Karpas-422 (cell line): ENCODE data around the gene NHERF2. TPM values are rescaled to one million over a fixed set of nuclear protein-coding genes. Genes with fewer than 3 reads are reported as not detected.

ENCODE experiments used
- DNase-seq: peaks from one replicate; pipeline ENCODE4 v3.0.0-alpha.2; 2015
- H2AFZ ChIP-seq: fragments of 200-600 bp; sonication (generic); 2 replicates; pipeline ENCODE4 v1.6.1; 2014; ENCODE audit warnings: antibody characterized with exemption, low read length, mixed read lengths
- H3K27ac ChIP-seq: fragments of 200-600 bp; sonication (generic); 2 replicates; pipeline ENCODE4 v1.5.1; 2014; ENCODE audit warnings: mild to moderate bottlenecking, low read length, moderate library complexity
- H3K27me3 ChIP-seq: fragments of 200-600 bp; sonication (generic); 2 replicates; pipeline ENCODE4 v1.6.1; 2014; ENCODE audit warnings: low read length, mixed read lengths
- H3K36me3 ChIP-seq: fragments of 200-600 bp; sonication (generic); 2 replicates; pipeline ENCODE4 v1.6.1; 2014; ENCODE audit warnings: low read length, mixed read lengths; ENCODE audit not compliant: insufficient read depth
- H3K4me1 ChIP-seq: fragments of 200-600 bp; sonication (generic); 2 replicates; pipeline ENCODE4 v1.6.1; 2014; ENCODE audit warnings: mild to moderate bottlenecking, low read length, mixed read lengths
- H3K4me2 ChIP-seq: fragments of 200-600 bp; sonication (generic); 2 replicates; pipeline ENCODE4 v1.6.1; 2014; ENCODE audit warnings: low read length, low read depth, mild to moderate bottlenecking; ENCODE audit not compliant: poor library complexity, severe bottlenecking
- H3K4me3 ChIP-seq: fragments of 200-600 bp; sonication (generic); 2 replicates; pipeline ENCODE4 v1.5.1; 2014; ENCODE audit warnings: mild to moderate bottlenecking, antibody characterized with exemption, low read length, mixed read lengths
- H3K79me2 ChIP-seq: fragments of 200-600 bp; sonication (generic); 2 replicates; pipeline ENCODE4 v1.6.1; 2014; ENCODE audit warnings: mild to moderate bottlenecking, low read length, mixed read lengths
- H3K9ac ChIP-seq: fragments of 200-600 bp; sonication (generic); 2 replicates; pipeline ENCODE4 v1.6.0; 2014; ENCODE audit warnings: low read length
- H3K9me2 ChIP-seq: fragments of 200-600 bp; sonication (generic), shearing (Covaris generic); replicated peaks from 2 replicates; pipeline ENCODE4 v1.6.0; 2014; ENCODE audit warnings: mild to moderate bottlenecking, low read length, moderate library complexity; ENCODE audit not compliant: insufficient read depth
- H3K9me3 ChIP-seq: fragments of 300-700, 200-600 bp; sonication (generic); 2 replicates; pipeline ENCODE4 v1.6.1; 2014; ENCODE audit warnings: low read length, mixed read lengths
- H4K20me1 ChIP-seq: fragments of 200-600 bp; sonication (generic); 2 replicates; pipeline ENCODE4 v1.6.1; 2014; ENCODE audit warnings: mild to moderate bottlenecking, antibody characterized with exemption, low read length, low read depth; ENCODE audit not compliant: insufficient read depth
- total RNA-seq: library from RNA; depleted of rRNA; stranded (reverse); fragments of >200 nt; shearing (Covaris generic); gene quantifications from 2 replicates; pipeline ENCODE4 v1.2.3, GENCODE V29; 2014; ENCODE audit warnings: low replicate concordance

The NHERF2 gene
- total RNA-seq, 1 experiment from 2014 or later, result not detected

DNA sequence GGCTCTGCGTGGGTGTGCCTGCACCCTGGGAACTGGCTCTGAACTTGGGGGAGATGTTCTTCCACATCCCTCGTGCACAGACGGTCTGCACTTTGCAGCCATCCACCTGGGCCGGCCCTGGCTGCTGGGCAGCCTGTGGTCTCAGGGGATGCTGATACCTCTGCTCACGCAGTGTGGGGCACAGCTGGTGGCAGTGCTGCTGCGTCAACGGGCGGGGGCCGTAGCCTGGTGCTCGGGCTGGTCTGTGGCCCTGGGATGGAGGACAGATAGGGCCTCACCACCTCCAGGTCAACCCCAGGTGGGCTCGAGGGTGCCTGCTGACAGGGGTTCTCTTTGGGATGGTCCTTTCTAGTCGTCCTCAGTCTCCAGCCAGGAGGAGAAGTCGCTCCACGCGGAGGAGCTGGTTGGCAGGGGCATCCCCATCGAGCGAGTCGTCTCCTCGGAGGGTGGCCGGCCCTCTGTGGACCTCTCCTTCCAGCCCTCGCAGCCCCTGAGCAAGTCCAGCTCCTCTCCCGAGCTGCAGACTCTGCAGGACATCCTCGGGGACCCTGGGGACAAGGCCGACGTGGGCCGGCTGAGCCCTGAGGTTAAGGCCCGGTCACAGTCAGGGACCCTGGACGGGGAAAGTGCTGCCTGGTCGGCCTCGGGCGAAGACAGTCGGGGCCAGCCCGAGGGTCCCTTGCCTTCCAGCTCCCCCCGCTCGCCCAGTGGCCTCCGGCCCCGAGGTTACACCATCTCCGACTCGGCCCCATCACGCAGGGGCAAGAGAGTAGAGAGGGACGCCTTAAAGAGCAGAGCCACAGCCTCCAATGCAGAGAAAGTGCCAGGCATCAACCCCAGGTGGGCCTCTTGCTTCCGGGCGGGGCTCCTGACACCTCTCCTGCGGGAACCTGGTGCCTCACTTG is 57.4 kb downstream of the NHERF2 start:
- H3K79me2 ChIP-seq, result no peaks in the 10 kb centered on the region
- H3K9ac ChIP-seq, result no peak overlapping the region
- no peak overlapping the region for H3K4me2 ChIP-seq
- H3K27ac ChIP-seq, result no peak overlapping the region
- no peaks in the 10 kb centered on the region for H3K9me2 ChIP-seq
- peaks cover 24% of the 10 kb centered on the region for H3K4me1 ChIP-seq
- no peak overlapping the region for H2AFZ ChIP-seq
- no peaks in the 10 kb centered on the region for H3K9me3 ChIP-seq
- H3K27me3 ChIP-seq, result no peaks in the 10 kb centered on the region
- no peak for DNase-seq
- no peaks in the 10 kb centered on the region for H3K36me3 ChIP-seq
- peaks cover 6% of the 10 kb centered on the region; the same call in 1 of the 2 replicates for H4K20me1 ChIP-seq
- H3K4me3 ChIP-seq, result no peak overlapping the region

DNA sequence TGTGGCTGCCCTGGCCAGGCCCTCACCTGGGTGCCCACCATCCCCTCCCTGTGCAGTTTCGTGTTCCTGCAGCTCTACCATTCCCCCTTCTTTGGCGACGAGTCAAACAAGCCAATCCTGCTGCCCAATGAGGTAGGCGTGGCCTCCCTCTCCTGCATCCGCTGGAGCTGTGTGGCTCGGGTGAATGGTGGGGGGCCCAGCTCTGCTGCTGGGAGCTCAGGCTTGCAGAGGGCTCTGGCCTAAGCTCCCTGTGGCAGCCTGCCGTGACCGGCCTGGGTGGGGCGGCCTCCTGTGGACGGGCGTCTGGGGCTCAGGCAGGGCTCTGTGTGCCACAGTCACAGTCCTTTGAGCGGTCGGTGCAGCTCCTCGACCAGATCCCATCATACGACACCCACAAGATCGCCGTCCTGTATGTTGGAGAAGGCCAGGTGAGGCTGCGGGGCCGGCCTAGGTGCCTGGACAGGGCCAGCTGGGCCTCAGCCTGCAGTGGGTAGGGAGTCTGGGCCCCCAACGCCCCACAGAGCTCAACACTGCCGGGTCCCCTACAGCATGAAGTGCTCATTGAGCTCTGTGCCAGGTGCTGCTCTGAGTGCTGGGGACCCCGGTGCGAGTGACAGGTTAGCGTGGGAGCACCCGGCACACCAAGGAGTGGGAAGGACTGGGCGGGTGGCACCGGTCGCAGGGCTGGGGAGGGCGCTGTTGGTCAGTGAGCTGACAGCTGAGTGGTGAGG is 58.4 kb downstream of the NHERF2 start:
- peaks cover 24% of the 10 kb centered on the region for H3K4me1 ChIP-seq
- H3K4me2 ChIP-seq, result no peak overlapping the region
- no peaks in the 10 kb centered on the region for H3K36me3 ChIP-seq
- no peaks in the 10 kb centered on the region for H3K27me3 ChIP-seq
- H4K20me1 ChIP-seq, result peaks cover 6% of the 10 kb centered on the region; the same call in 1 of the 2 replicates
- H2AFZ ChIP-seq, result no peak overlapping the region
- no peaks in the 10 kb centered on the region for H3K79me2 ChIP-seq
- DNase-seq, result no peak
- H3K9ac ChIP-seq, result no peak overlapping the region
- H3K9me2 ChIP-seq, result no peaks in the 10 kb centered on the region
- H3K27ac ChIP-seq, result no peak overlapping the region
- H3K9me3 ChIP-seq, result no peaks in the 10 kb centered on the region
- no peak overlapping the region for H3K4me3 ChIP-seq

DNA sequence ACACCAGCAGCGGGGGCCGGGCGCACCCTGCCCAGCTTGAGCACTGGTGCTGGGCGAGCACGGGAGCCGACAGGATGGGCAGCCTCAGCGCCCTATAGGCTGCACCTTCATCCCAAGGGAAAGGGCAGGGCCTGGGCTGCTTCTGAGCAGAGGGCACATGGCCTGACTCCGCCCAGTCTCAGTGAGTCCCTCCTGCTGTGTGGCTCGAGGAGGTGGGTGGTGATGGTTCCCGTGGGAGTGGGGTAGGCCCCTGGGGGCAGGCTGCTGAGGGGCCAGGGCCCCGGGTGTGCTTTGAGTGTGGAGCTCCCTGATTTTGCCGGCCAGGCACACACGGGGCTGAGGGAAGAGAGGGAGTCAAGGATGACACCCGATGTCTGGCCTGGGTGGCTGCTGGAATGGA is 59.0 kb downstream of the NHERF2 start:
- Histone ChIP-seq H3K4me3 (no peak overlapping the region), H3K9ac (peak overlapping the region; percentile 24; the same call in 1 of the 2 replicates), H3K4me2 (peak overlapping the region; percentile 19), H3K27ac (no peak overlapping the region), H3K27me3 (no peaks in the 10 kb centered on the region), H4K20me1 (peaks cover 6% of the 10 kb centered on the region; the same call in 1 of the 2 replicates), H3K79me2 (no peaks in the 10 kb centered on the region), H2AFZ (no peak overlapping the region), H3K9me2 (no peaks in the 10 kb centered on the region), H3K9me3 (no peaks in the 10 kb centered on the region), H3K36me3 (0 out of 2 replicates have a peak, but pooled peaks cover 3% of the 10 kb centered on the region), H3K4me1 (peaks cover 24% of the 10 kb centered on the region)
- DNase-seq, result peak; percentile 81

DNA sequence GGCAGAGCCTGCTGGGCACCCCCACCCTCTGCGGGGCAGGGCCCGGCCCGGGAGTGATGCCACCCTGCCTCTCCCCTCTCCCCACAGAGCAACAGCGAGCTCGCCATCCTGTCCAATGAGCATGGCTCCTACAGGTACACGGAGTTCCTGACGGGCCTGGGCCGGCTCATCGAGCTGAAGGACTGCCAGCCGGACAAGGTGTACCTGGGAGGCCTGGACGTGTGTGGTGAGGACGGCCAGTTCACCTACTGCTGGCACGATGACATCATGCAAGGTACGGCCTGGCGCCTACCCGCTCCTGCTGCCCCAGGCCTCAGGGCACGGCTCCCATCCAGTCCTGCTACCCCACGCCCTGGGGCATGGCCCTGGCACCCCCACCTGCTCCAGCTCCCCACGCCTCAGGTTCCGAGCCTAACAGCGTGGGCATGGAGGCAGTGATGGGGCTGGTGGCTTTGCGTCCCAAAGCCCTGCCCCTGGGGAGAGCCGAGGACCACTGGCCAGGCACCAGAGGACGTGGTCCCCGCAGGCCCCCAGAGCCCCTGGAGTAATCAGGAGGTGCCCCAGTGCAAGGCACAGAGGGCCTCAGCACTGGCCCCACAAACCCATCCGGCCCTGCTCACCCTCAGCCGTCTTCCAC is 59.5 kb downstream of the NHERF2 start:
- Histone ChIP-seq H3K36me3 (0 out of 2 replicates have a peak, but pooled peaks cover 4% of the 10 kb centered on the region), H3K4me1 (peaks cover 24% of the 10 kb centered on the region), H3K4me2 (peak overlapping the region; percentile 19), H2AFZ (no peak overlapping the region), H4K20me1 (peaks cover 6% of the 10 kb centered on the region; the same call in 1 of the 2 replicates), H3K4me3 (no peak overlapping the region), H3K9me2 (no peaks in the 10 kb centered on the region), H3K9me3 (no peaks in the 10 kb centered on the region), H3K27me3 (no peaks in the 10 kb centered on the region), H3K27ac (no peak overlapping the region), H3K79me2 (no peaks in the 10 kb centered on the region), H3K9ac (peak overlapping the region; percentile 24; the same call in 1 of the 2 replicates)
- DNase-seq, result no peak

DNA sequence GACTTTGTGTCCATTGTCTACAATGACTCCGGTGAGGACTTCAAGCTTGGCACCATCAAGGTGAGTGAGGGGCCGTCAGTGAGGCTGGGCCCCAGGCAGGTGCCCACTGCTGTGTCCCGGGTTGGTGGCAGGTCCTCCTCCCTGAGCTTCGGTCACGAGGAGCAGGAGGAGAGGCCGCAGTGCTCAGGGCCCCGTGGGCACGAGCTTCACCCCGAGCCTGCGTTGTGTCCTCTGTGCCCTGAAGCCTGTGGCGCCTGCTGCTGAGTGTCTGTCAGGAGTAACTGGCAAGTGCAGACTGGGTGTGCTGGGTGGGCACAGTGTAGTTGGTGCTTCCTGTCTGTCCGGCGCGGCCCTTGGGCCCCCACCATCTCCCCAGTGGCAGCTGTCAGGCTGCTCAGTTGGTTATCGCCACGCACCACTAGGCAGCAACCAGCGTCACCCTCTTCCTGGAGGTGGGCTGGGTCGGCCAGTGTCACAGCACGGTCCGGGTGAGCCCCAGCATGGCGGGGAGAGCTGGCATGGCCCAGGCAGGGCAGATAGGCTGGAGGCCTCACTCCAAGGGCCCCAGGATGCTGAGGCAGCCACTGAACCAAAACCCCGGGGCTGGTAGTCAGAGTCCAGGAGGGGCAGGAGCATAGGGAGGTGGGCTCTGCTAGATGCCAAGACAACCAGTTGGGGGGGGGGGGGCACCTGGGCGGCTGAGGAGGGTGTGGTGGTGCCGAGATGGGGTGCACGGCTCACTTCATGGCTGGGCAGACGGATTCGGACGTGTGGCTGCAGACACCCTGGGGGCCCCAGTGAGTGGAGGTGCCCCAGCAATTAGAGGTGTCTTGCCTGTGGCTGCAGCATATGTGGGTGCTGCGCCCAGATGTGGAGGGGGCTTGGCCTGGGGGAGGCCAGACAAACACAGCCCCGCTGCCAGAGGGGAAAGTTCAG is 60.4 kb downstream of the NHERF2 start:
- peaks cover 6% of the 10 kb centered on the region; the same call in 1 of the 2 replicates for H4K20me1 ChIP-seq
- no peaks in the 10 kb centered on the region for H3K27me3 ChIP-seq
- peaks cover 24% of the 10 kb centered on the region for H3K4me1 ChIP-seq
- H3K36me3 ChIP-seq, result 0 out of 2 replicates have a peak, but pooled peaks cover 4% of the 10 kb centered on the region
- H3K4me2 ChIP-seq, result no peak overlapping the region
- no peak overlapping the region; the same call in 1 of the 2 replicates for H3K9ac ChIP-seq
- H3K79me2 ChIP-seq, result no peaks in the 10 kb centered on the region
- no peak overlapping the region for H3K27ac ChIP-seq
- H2AFZ ChIP-seq, result no peak overlapping the region
- no peak overlapping the region for H3K4me3 ChIP-seq
- peak; percentile 71 for DNase-seq
- H3K9me2 ChIP-seq, result no peaks in the 10 kb centered on the region
- no peaks in the 10 kb centered on the region for H3K9me3 ChIP-seq

DNA sequence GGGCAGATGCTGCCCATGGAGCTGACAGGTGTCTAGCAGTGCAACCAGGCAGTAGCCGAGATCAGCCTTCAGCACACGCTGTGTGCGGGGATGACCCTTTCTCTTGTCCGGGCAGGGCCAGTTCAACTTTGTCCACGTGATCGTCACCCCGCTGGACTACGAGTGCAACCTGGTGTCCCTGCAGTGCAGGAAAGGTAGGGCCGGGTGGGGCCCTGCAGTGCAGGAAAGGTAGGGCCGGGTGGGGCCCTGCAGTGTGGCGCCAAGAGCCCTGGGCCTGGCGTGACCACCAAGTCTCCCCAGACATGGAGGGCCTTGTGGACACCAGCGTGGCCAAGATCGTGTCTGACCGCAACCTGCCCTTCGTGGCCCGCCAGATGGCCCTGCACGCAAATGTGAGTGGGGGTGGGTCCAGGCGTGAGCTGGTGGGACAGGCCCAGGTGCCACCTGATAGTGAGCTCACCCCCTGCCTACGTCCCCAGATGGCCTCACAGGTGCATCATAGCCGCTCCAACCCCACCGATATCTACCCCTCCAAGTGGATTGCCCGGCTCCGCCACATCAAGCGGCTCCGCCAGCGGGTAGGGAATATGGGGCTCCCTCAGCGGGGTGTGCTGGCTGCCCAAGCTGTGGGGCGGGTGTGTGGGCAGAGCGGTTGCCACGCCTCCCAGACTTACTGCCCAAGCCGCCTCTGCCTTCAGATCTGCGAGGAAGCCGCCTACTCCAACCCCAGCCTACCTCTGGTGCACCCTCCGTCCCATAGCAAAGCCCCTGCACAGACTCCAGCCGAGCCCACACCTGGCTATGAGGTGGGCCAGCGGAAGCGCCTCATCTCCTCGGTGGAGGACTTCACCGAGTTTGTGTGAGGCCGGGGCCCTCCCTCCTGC is 61.3 kb downstream of the NHERF2 start:
- H3K79me2 ChIP-seq, result no peaks in the 10 kb centered on the region
- H3K4me1 ChIP-seq, result peaks cover 24% of the 10 kb centered on the region
- H3K4me2 ChIP-seq, result no peak overlapping the region
- DNase-seq, result no peak
- H3K27me3 ChIP-seq, result no peaks in the 10 kb centered on the region
- no peak overlapping the region for H3K4me3 ChIP-seq
- no peak overlapping the region for H2AFZ ChIP-seq
- H3K9me2 ChIP-seq, result no peaks in the 10 kb centered on the region
- no peak overlapping the region for H3K9ac ChIP-seq
- H3K9me3 ChIP-seq, result no peaks in the 10 kb centered on the region
- H3K36me3 ChIP-seq, result 0 out of 2 replicates have a peak, but pooled peaks cover 4% of the 10 kb centered on the region
- H4K20me1 ChIP-seq, result peaks cover 6% of the 10 kb centered on the region; the same call in 1 of the 2 replicates
- H3K27ac ChIP-seq, result no peak overlapping the region
